ENCODE data around the gene MAP2K4. TPM values are rescaled to one million over a fixed set of nuclear protein-coding genes. Genes with fewer than 3 reads are reported as not detected.

Gene MAP2K4
- total RNA-seq, 1 experiment from 2014 or later, result 41.2 TPM

DNA sequence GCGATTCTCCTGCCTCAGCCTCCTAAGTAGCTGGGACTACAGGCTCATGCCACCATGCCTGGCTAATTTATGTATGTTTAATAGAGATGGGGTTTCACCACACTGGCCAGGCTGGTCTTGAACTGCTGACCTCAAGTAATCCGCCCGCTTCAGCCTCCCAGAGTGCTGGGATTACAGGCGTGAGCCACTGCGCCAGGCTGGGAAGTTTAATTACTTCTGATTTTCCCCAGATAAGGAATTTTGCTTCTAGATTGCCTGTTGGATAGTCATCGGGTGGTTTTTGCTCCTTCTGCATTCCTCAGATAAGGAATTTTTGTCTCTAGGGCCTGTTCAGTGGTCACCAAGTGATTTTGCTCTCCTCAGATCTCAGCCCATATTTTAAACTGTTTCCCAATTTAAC lies 112.5 kb downstream of the MAP2K4 start:
- TF ChIP-seq CTCF (conservative IDR thresholded peaks at IDR 0.05; ENCODE audit: low read depth, low read length) (no peak), EZH2 (IDR thresholded peaks at IDR 0.05; ENCODE audit: borderline replicate concordance, low read depth, low read length, poor library complexity, severe bottlenecking) (no peak)
- Histone ChIP-seq H3K36me3 (ENCODE audit: insufficient read depth, low read length, poor library complexity, severe bottlenecking) (peaks cover 15% of the 10 kb centered on the region), H3K27me3 (replicated peaks; ENCODE audit: insufficient read depth, low read depth, low read length, poor library complexity) (no peaks in the 10 kb centered on the region), H3K4me1 (ENCODE audit: insufficient read depth, low read length, poor library complexity, severe bottlenecking) (no peaks in the 10 kb centered on the region), H3K4me3 (ENCODE audit: low read depth, low read length, poor library complexity, severe bottlenecking) (no peak overlapping the region), H3K27ac (ENCODE audit: low read depth, low read length, poor library complexity, severe bottlenecking) (no peak overlapping the region), H3K9me3 (ENCODE audit: low read depth, low read length, poor library complexity, severe bottlenecking) (peaks cover 9% of the 10 kb centered on the region)
- BruUV-seq (replicated peaks), result no TSS peak
- ChIA-PET CTCF (no interaction called here), POLR2A (ENCODE audit: low non-redundant PET) (no interaction called here)
- DNase-seq (ENCODE audit: low spot score), result no peak
- intact Hi-C loops (cut with micrococcal nuclease; ENCODE audit: unreplicated experiment), result no loop called here

DNA sequence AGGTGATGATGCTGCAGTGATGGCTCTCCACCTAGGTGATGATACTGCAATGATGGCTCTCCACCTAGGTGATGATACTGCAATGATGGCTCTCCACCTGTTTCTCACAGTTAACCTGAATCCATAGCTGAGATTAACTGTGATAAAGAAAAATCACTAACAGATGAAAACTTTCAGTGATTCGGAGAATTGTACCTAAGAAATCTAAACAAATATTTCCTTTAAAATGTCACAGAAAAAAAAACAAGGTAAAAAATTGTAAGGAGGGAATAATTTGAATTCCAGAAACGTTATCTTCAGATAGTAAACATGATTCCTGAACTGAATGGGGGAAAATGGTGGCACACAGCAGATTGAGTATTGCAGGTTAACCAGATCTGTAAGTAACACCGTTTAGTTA lies 113.4 kb downstream of the MAP2K4 start:
- no TSS peak for BruUV-seq (replicated peaks)
- no peak overlapping the region for H3K4me3 ChIP-seq (ENCODE audit: low read depth, low read length, poor library complexity, severe bottlenecking)
- peaks cover 11% of the 10 kb centered on the region for H3K36me3 ChIP-seq (ENCODE audit: insufficient read depth, low read length, poor library complexity, severe bottlenecking)
- no peaks in the 10 kb centered on the region for H3K4me1 ChIP-seq (ENCODE audit: insufficient read depth, low read length, poor library complexity, severe bottlenecking)
- ChIA-PET CTCF (no interaction called here), POLR2A (ENCODE audit: low non-redundant PET) (no interaction called here)
- H3K27ac ChIP-seq (ENCODE audit: low read depth, low read length, poor library complexity, severe bottlenecking), result no peak overlapping the region
- TF ChIP-seq CTCF (conservative IDR thresholded peaks at IDR 0.05; ENCODE audit: low read depth, low read length), result no peak
- no peak for TF ChIP-seq EZH2 (IDR thresholded peaks at IDR 0.05; ENCODE audit: borderline replicate concordance, low read depth, low read length, poor library complexity, severe bottlenecking)
- DNase-seq (ENCODE audit: low spot score), result no peak
- H3K9me3 ChIP-seq (ENCODE audit: low read depth, low read length, poor library complexity, severe bottlenecking), result peaks cover 9% of the 10 kb centered on the region
- no peaks in the 10 kb centered on the region for H3K27me3 ChIP-seq (replicated peaks; ENCODE audit: insufficient read depth, low read depth, low read length, poor library complexity)
- intact Hi-C loops (cut with micrococcal nuclease; ENCODE audit: unreplicated experiment), result no loop called here

GRCh38 chr17:12134587-12134986 lies 113.9 kb downstream of the MAP2K4 start:
- H3K9me3 ChIP-seq (ENCODE audit: low read depth, low read length, poor library complexity, severe bottlenecking), result peaks cover 9% of the 10 kb centered on the region
- no peak overlapping the region for H3K4me3 ChIP-seq (ENCODE audit: low read depth, low read length, poor library complexity, severe bottlenecking)
- ChIA-PET CTCF (no interaction called here), POLR2A (ENCODE audit: low non-redundant PET) (no interaction called here)
- H3K36me3 ChIP-seq (ENCODE audit: insufficient read depth, low read length, poor library complexity, severe bottlenecking), result peaks cover 9% of the 10 kb centered on the region
- no peak overlapping the region for H3K27ac ChIP-seq (ENCODE audit: low read depth, low read length, poor library complexity, severe bottlenecking)
- no peaks in the 10 kb centered on the region for H3K27me3 ChIP-seq (replicated peaks; ENCODE audit: insufficient read depth, low read depth, low read length, poor library complexity)
- TF ChIP-seq EZH2 (IDR thresholded peaks at IDR 0.05; ENCODE audit: borderline replicate concordance, low read depth, low read length, poor library complexity, severe bottlenecking) (no peak), CTCF (conservative IDR thresholded peaks at IDR 0.05; ENCODE audit: low read depth, low read length) (no peak)
- no peaks in the 10 kb centered on the region for H3K4me1 ChIP-seq (ENCODE audit: insufficient read depth, low read length, poor library complexity, severe bottlenecking)
- BruUV-seq (replicated peaks), result no TSS peak
- no peak for DNase-seq (ENCODE audit: low spot score)
- intact Hi-C loops (cut with micrococcal nuclease; ENCODE audit: unreplicated experiment), result no loop called here
